Retinal pigment epithelial cell (primary cell): ENCODE data around the gene SOX18.

Experiments
- DNase-seq: peaks from one replicate; pipeline ENCODE4 v3.0.0-alpha.2; 2010; ENCODE audit warnings: low read depth
- H3K4me3 ChIP-seq: 2 replicates; pipeline ENCODE4 v1.5.1; 2011; ENCODE audit warnings: mild to moderate bottlenecking, low read length, control low read depth, moderate library complexity
- TF ChIP-seq, protein P1 (sequence below): conservative IDR thresholded peaks from 2 replicates; pipeline ENCODE4 v1.5.1; 2011; ENCODE audit warnings: low read depth, low read length, control low read depth, inconsistent platforms

The SOX18 gene

DNA sequence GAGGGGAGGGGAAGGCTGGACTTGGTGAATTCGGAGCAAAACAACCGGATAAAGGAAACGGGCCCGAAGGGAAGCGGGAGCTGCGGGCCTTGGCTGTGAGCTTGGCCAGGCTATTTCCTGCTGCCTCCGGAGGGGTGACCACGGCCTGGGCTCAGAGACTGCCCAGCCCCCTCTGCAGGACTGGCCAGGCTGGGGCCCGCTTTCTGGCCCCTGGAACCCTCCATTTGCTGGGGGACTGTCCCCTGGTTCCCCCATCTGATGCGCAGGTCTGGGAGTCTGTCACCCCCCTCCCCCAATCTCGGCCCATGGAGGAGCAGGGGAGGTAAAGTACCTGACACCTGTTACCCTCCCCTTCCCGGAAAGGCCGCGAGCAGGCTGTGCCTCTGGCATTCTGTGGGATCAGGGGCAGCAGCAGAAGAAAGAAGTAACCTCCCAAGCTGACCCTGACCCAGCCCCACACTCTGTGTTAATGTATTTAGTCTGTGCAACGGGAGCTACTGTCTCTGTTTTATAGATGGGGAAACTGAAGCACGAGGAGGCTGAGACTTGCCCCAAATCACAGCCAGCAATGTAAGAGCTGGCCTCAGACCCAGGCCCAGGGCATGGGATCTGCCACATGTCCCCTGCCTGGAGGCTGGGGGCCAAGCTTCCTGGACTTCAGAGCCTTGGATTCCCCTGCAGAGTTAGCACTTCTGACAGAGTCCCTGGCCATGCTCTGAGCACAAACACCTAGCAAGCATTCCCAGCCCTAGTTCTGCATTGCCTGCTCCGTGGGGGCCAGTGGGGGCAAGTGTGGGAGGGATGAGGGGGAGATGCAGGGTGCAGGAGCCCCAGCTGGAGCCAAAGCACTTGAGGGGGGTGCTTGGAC is 9.9 kb downstream of the SOX18 start:
- TF ChIP-seq, protein P1, sequence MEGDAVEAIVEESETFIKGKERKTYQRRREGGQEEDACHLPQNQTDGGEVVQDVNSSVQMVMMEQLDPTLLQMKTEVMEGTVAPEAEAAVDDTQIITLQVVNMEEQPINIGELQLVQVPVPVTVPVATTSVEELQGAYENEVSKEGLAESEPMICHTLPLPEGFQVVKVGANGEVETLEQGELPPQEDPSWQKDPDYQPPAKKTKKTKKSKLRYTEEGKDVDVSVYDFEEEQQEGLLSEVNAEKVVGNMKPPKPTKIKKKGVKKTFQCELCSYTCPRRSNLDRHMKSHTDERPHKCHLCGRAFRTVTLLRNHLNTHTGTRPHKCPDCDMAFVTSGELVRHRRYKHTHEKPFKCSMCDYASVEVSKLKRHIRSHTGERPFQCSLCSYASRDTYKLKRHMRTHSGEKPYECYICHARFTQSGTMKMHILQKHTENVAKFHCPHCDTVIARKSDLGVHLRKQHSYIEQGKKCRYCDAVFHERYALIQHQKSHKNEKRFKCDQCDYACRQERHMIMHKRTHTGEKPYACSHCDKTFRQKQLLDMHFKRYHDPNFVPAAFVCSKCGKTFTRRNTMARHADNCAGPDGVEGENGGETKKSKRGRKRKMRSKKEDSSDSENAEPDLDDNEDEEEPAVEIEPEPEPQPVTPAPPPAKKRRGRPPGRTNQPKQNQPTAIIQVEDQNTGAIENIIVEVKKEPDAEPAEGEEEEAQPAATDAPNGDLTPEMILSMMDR: no peak
- H3K4me3 ChIP-seq: peak overlapping the region; percentile 32
- DNase-seq: no peak

DNA sequence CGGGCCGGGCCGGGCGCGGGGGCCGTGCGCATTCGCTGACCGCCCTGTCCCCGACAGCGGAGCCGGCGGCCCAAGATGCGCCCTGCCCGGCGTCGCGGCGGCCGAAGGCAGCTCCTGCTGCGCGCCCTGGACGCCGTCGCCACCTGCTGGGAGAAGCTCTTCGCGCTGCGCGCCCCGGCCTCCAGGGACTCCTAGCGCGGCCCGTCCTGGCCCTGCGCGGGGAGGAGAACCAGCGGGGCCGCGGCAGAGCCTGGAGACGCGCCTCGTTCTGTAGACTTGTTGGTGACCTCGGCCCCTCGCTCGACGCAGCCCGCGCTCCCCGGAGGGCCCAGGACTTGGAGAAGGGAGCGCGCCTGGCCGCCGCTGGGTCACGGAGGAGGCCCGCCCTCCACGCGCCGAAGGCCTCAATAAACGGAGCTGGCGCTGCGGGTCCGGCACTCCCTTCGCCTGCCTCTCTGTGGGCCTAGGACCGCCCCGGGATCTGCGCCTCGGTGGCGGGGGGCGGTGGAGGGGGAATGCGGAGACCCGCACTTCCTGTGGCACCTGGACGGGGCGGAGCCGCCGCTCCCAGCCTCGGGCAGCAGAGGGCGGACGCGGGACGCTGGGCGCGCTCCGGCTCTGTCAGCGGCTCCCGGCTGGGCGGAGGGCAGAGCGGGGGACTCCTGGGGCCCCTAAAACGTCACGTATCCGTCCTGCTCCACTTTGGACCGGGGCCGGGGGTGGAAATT is 10.7 kb downstream of the SOX18 start:
- DNase-seq: no peak
- TF ChIP-seq, protein P1: peak; percentile 67
- H3K4me3 ChIP-seq: peak overlapping the region; percentile 33

DNA sequence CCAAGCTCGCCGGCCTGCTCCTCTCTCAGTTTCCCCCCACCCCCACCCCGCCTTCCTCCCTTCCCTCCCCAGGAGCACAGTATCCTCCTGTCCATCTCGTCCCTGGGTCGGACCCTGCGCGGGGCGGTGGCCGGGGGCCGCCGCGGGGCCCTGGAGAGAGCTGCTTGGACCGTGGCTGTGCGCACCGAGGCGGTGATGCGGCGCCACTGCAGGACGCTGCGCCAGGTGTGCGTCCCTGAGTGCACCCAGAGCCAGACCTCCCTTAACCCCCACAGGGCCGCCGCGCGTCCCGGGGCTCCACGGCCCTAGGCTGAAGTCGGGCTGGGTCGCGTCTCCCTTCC is 11.2 kb downstream of the SOX18 start:
- DNase-seq: no peak
- no peak overlapping the region for H3K4me3 ChIP-seq
- TF ChIP-seq, protein P1: no peak

DNA sequence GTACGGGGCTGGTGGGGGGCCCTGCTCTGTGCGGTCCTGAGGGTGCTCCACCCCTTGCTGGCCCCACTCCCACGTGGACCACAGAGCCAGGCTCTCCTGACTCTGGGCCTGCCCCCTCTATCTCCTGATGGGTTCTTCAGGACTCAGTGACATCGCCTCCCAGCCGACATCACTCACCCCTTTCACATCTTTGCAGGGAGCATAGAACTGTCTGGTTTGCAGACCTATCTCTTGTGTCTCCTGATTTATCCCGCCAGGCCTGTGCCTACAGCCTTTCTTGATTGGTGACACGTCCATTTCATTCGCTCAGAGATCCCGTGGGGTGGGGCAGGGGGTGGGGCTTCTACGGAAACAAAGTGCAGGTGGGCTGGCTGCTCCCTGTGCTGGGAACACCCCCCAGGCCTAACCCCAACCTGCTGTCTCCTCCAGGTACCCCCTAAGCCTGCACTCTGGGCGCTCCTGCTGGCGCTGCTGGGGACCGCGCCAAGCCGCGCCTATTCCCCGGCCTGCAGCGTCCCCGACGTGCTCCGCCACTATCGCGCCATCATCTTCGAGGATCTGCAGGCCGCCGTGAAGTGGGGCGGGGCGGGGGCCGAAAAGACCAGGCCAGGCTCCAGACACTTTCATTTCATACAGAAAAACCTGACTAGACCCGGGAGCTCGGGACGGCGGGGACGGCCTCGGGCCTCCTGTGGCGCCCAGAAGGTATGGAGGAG is 11.8 kb downstream of the SOX18 start:
- no peak overlapping the region for H3K4me3 ChIP-seq
- no peak for DNase-seq

GRCh38 chr20:64037199-64037497 is 12.3 kb downstream of the SOX18 start:
- H3K4me3 ChIP-seq: no peak overlapping the region
- no peak for DNase-seq
- TF ChIP-seq, protein P1: no peak

More for the DNA sequence above, 11.8 kb downstream of the SOX18 start:
- TF ChIP-seq, protein P1: no peak

GRCh38 chr20:64036346-64037198 is 12.9 kb downstream of the SOX18 start:
- TF ChIP-seq, protein P1: no peak
- no peak overlapping the region for H3K4me3 ChIP-seq
- no peak for DNase-seq
